ENCODE data around the gene STK17B.

Gene STK17B

GRCh38 chr2:196206804-196207203, 35.4 kb upstream of the STK17B start:
- Histone ChIP-seq H3K9me3 (ENCODE audit: control insufficient read depth, insufficient read depth, low read length) (no peaks in the 10 kb centered on the region), H3K9me2 (replicated peaks; ENCODE audit: control insufficient read depth, low read length) (no peaks in the 10 kb centered on the region), H4K20me1 (ENCODE audit: control insufficient read depth, insufficient read depth, low read depth, low read length) (no peaks in the 10 kb centered on the region), H3K79me2 (ENCODE audit: control insufficient read depth, low read length) (no peaks in the 10 kb centered on the region), H3F3A (ENCODE audit: control insufficient read depth, insufficient read depth) (peaks cover 9% of the 10 kb centered on the region; the same call in 1 of the 2 replicates), H3K27ac (ENCODE audit: low read depth, low read length) (no peak overlapping the region), H3K36me3 (ENCODE audit: control insufficient read depth, low read length) (no peaks in the 10 kb centered on the region), H3K4me1 (ENCODE audit: control insufficient read depth, low read length) (peaks cover 51% of the 10 kb centered on the region), H3K4me3 (ENCODE audit: low read length) (no peak overlapping the region), H3K27me3 (ENCODE audit: control insufficient read depth, low read length) (no peaks in the 10 kb centered on the region), H3K4me2 (ENCODE audit: low read length) (no peak overlapping the region)
- TF ChIP-seq EZH2phosphoT487 (IDR thresholded peaks at IDR 0.05; ENCODE audit: borderline replicate concordance, low read length): no peak
- TF ChIP-seq CTCF (IDR thresholded peaks at IDR 0.05; ENCODE audit: low read depth, low read length, poor library complexity, severe bottlenecking): no peak

GRCh38 chr2:196205881-196206435, 34.6 kb upstream of the STK17B start:
- H3F3A ChIP-seq (ENCODE audit: control insufficient read depth, insufficient read depth): peaks cover 6% of the 10 kb centered on the region; the same call in 1 of the 2 replicates
- H3K4me2 ChIP-seq (ENCODE audit: low read length): no peak overlapping the region
- no peaks in the 10 kb centered on the region for H3K9me2 ChIP-seq (replicated peaks; ENCODE audit: control insufficient read depth, low read length)
- no peaks in the 10 kb centered on the region for H3K79me2 ChIP-seq (ENCODE audit: control insufficient read depth, low read length)
- no peak overlapping the region for H3K27ac ChIP-seq (ENCODE audit: low read depth, low read length)
- TF ChIP-seq EZH2phosphoT487 (IDR thresholded peaks at IDR 0.05; ENCODE audit: borderline replicate concordance, low read length) (no peak), CTCF (IDR thresholded peaks at IDR 0.05; ENCODE audit: low read depth, low read length, poor library complexity, severe bottlenecking) (no peak)
- no peaks in the 10 kb centered on the region for H4K20me1 ChIP-seq (ENCODE audit: control insufficient read depth, insufficient read depth, low read depth, low read length)
- H3K36me3 ChIP-seq (ENCODE audit: control insufficient read depth, low read length): no peaks in the 10 kb centered on the region
- H3K4me1 ChIP-seq (ENCODE audit: control insufficient read depth, low read length): peaks cover 44% of the 10 kb centered on the region
- no peaks in the 10 kb centered on the region for H3K27me3 ChIP-seq (ENCODE audit: control insufficient read depth, low read length)
- H3K4me3 ChIP-seq (ENCODE audit: low read length): no peak overlapping the region
- no peaks in the 10 kb centered on the region for H3K9me3 ChIP-seq (ENCODE audit: control insufficient read depth, insufficient read depth, low read length)

GRCh38 chr2:196205011-196205766, 33.8 kb upstream of the STK17B start:
- Histone ChIP-seq H3K4me1 (ENCODE audit: control insufficient read depth, low read length) (peaks cover 37% of the 10 kb centered on the region), H3K27ac (ENCODE audit: low read depth, low read length) (no peak overlapping the region), H3K27me3 (ENCODE audit: control insufficient read depth, low read length) (no peaks in the 10 kb centered on the region), H3K4me2 (ENCODE audit: low read length) (no peak overlapping the region), H3K79me2 (ENCODE audit: control insufficient read depth, low read length) (no peaks in the 10 kb centered on the region), H3F3A (ENCODE audit: control insufficient read depth, insufficient read depth) (0 out of 2 replicates have a peak, but pooled peaks cover 4% of the 10 kb centered on the region), H3K36me3 (ENCODE audit: control insufficient read depth, low read length) (no peaks in the 10 kb centered on the region), H3K9me2 (replicated peaks; ENCODE audit: control insufficient read depth, low read length) (no peaks in the 10 kb centered on the region), H4K20me1 (ENCODE audit: control insufficient read depth, insufficient read depth, low read depth, low read length) (no peaks in the 10 kb centered on the region), H3K9me3 (ENCODE audit: control insufficient read depth, insufficient read depth, low read length) (no peaks in the 10 kb centered on the region), H3K4me3 (ENCODE audit: low read length) (no peak overlapping the region)
- TF ChIP-seq EZH2phosphoT487 (IDR thresholded peaks at IDR 0.05; ENCODE audit: borderline replicate concordance, low read length) (no peak), CTCF (IDR thresholded peaks at IDR 0.05; ENCODE audit: low read depth, low read length, poor library complexity, severe bottlenecking) (no peak)
